LNCAP (cell line): ENCODE data around the gene KRTAP5-11.

Experiments used
- CTCF ChIP-seq: fragments of 450-650 bp; IDR thresholded peaks from 2 replicates; pipeline ENCODE4 v1.5.1; 2017; ENCODE audit warnings: mild to moderate bottlenecking

KRTAP5-11 gene

GRCh38 chr11:71575723-71576424 lies 6.8 kb downstream of the KRTAP5-11 start:
- TF ChIP-seq CTCF = no peak

- TF ChIP-seq CTCF = no peak
Measured at GRCh38 chr11:71574418-71574817, 8.3 kb downstream of the KRTAP5-11 start.

GRCh38 chr11:71572811-71573210 lies 9.9 kb downstream of the KRTAP5-11 start:
- no peak for TF ChIP-seq CTCF

- no peak for TF ChIP-seq CTCF
Measured at GRCh38 chr11:71568704-71569349, 13.8 kb downstream of the KRTAP5-11 start.

GRCh38 chr11:71566081-71566620 lies 16.5 kb downstream of the KRTAP5-11 start:
- no peak for TF ChIP-seq CTCF

- TF ChIP-seq CTCF = no peak
Measured at GRCh38 chr11:71565263-71565662, 17.4 kb downstream of the KRTAP5-11 start, which contains the start of gene KRTAP5-10. Gene KRTAP5-10 (plus strand): TSS chr11:71565563. CDS start chr11:71565588, 25 bp downstream.

- TF ChIP-seq CTCF = no peak
Measured at GRCh38 chr11:71564430-71564829, 18.2 kb downstream of the KRTAP5-11 start.
